Thyroid gland (tissue), 4 donors: ENCODE results near the gene MIER3.

Source experiments
- CTCF ChIP-seq, 6 experiments: fragments of 200-600 bp in 3 of 6; fragments of 450-650 bp in 3 of 6; sonication (generic) in 3 of 6; IDR thresholded peaks; one replicate each; pipeline ENCODE4 v1.5.1; 2016 to 2019; ENCODE audit warnings: antibody characterized with exemption in 6 of 6, mild to moderate bottlenecking in 2 of 6, inconsistent platforms in 1 of 6, moderate library complexity in 1 of 6
- POLR2A ChIP-seq, 2 donors: fragments of 450-650 bp; IDR thresholded peaks; one replicate each; pipeline ENCODE4 v1.6.1; 2017; ENCODE audit warnings: antibody characterized with exemption in 2 of 2, mild to moderate bottlenecking in 2 of 2, moderate library complexity in 1 of 2

DNA sequence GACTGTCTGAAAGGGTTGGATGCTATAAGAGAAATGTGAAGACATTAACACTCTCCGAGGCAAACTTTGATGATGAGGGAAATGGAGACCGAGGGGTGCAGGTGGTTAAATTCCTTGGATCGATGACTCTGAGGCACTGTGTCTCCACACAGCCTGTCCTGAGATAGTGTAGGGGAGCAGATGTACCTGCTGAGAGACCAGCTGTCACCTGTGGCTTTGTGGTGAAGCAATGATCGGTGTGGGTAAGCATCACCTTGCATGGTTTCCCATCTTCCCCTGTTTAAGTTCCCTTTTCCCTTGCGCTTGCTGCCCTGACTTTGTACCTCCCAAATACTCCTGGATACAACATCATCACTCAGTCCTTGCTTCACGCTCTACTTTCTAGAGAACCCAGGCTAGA lies 9.8 kb upstream of the MIER3 start:
- no peak for TF ChIP-seq POLR2A (IDR thresholded peaks at IDR 0.05)
- no peak for TF ChIP-seq CTCF (IDR thresholded peaks at IDR 0.05)
